HG03442 (cell line): ENCODE data around the gene KDM2A.
"Not testable (repeated sequence)": the region's sequence is repeated elsewhere in the genome, so short reads cannot be mapped to it uniquely, and the experiment has no call there.

Experiments used
- ATAC-seq: cut with Tn5 transposase; IDR thresholded peaks from one replicate; pipeline ENCODE4 v1.9.1; 2021; ENCODE audit warnings: mild to moderate bottlenecking, moderate library complexity; ENCODE audit not compliant: unreplicated experiment

KDM2A gene

DNA sequence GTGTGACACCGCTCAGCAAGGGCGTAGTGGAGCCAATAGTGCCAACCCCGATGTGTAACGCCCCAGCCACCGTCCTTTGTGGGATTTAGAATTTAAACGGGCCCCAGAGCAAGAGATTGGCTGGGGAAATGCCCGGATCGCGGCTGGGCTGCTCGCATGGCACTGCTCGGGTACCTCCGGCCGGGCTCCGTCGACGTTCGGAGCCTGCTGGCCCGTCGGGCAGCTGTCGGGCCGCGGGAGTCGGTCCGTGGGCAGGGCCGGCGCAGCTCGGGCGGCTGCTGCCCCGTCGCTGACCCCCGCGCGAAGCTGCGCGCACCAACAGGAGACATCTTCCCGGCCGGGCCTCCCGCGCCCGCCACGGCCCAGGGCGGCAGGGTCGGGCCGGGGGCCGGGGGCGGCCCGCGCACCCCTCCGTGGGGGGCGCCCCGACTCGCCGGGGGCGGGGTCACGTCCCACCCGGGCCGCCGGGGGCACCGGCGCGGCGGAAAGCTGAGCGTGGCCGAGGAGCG is 1.3 kb upstream of the KDM2A start:
- peak; percentile 14 for ATAC-seq

DNA sequence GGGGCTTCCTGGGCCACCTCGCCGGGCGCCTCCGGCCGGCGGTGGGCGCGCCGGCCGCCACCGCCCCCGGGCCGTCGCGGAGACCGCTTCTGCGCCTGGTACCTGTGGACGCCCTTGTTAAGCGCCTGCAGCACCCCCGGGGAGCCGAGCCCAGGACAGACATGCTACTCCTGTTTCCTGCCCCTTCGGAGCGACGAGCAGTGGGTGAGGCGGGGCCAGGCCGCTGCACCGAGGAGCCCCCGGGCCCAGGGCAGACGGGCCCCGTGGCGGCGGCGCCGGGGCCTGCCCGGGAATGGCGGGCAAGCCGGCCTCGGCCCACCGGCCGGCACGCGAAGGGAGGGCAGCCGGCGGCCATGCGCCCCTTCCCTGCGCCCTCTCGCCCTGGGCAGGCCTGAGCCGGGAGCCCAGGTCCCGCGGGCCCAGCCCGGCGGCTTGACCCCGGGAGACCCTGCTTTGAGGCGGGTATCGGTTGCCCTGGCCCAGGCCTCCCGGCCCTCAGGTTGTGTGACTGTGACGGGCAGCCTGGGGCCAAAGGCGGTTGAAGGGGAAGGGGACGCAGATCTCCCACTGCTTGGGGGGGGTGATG is 789 bp upstream of the KDM2A start:
- ATAC-seq, result peak; percentile 5

DNA sequence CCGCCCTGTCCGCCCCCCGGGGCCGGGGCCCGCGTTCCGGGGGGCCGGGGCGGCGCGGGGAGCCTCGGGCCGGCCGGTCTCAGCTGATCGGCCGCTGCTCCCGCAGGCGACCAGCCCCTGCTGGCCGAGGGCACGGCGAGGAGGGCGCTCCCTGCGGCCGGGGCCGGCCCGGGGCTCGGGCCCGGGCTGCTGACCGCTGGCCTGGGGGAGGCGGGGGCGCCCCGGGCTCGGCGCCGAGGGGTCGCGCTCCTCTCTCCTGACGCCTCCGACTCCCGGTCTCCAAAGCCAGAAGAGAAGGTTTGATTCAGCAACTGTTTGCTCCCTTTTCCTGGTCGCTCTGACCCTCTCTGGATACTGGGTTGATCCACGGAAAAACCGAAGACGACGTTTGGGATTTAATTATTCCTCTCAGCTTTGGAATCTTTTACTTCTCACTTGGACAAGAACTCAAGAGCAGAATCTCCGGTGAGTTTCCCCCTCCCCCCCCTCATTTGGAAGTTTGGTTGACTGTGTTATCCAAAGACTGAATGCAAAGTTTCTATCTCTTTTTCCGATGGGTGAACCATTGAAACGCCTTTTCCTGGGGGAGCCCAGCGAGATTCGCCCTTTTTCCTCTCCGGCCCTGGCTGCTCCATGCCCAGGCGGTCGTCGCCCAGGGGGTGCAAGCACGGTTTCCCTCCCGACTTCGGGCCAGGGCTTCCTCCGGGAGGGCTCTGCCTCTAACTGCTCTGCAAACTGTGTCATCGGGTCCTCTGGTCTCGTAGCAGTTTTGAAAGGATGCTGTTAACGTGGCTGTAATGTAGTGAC is 725 bp downstream of the KDM2A start:
- ATAC-seq, result peak; percentile 19

DNA sequence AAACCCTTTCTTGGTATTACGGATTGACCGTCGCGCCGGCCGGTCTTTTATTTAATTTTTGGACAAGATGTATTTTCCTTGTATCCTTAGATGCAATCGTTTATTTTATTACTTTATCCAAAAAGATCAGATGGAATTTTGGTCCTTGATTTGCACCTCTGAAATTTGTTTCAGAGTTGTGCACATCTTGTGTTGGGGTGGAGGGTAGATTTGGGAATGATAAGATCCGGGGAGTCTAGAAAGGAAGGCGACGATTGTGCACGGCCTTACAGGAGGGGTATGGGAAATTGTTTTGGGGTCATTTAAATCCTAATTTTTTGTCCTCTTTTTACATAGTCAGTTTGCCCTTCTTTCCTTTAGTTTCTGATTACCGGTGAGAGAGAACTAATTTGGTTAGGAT is 1.4 kb downstream of the KDM2A start:
- ATAC-seq, result no peak

GRCh38 chr11:67120881-67121710 is 2.0 kb downstream of the KDM2A start:
- ATAC-seq, result no peak

- not testable (repeated sequence) for ATAC-seq
Measured at GRCh38 chr11:67123801-67124200, 4.7 kb downstream of the KDM2A start.

DNA sequence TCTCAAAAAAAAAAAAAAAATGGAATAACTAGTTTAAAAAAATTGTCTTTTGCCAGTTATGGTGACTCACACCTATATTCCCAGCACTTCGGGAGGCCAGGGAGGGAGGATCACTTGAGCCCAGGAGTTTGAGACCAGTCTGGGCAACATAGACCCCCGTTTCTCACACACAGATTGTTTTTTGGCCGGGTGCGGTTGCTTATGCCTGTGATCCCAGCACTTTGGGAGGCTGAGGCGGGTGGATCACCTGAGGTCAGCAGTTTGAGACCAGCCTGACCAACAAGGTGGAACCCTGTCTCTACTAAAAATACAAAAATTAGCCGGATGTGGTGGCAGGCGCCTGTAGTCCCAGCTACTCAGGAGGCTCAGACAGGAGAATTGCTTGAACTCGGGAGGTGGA is 7.2 kb downstream of the KDM2A start:
- not testable (repeated sequence) for ATAC-seq

- no peak for ATAC-seq
Measured at GRCh38 chr11:67126986-67127385, 7.9 kb downstream of the KDM2A start.

DNA sequence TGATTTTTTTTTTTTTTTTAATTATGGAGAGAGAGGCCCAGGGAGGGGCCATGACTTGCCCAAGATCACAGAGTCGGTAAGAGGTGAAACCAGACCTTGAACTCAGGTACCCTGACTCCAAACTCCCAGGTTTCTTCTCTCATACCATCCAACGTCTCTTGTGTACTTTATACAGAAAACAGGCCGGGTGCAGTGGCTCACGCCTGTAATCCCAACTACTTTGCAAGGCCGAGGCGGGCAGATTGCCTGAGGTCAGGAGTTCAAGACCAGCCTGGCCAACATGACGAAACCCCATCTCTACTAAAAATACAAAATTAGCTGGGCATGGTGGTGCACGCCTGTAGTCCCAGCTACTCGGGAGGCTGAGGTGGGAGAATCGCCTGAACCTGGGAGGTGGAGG is 11.8 kb downstream of the KDM2A start:
- not testable (repeated sequence) for ATAC-seq

- ATAC-seq, result no peak
Measured at GRCh38 chr11:67136156-67136555, 17.1 kb downstream of the KDM2A start.

- no peak for ATAC-seq
Measured at GRCh38 chr11:67138922-67139321, 19.9 kb downstream of the KDM2A start.

- ATAC-seq, result no peak
Measured at GRCh38 chr11:67146516-67147226, 27.6 kb downstream of the KDM2A start.

DNA sequence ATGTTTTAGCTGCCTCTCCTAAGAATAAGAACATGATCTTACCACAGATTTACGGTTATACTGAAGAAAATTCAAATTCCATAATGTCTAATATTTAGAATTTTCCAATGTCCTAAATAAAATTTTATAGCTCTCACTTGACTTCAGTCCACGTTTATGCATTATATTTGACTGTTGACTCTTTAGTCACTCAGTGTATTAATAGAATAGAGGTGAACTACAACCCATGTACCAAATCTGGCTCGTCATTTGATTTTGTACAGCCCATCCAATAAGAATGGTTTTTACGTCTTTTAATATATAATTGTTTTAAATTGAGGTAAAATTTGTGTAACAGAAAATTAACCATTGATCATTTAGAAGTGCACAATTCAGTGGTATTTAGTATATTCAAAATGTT is 34.9 kb downstream of the KDM2A start:
- ATAC-seq, result no peak

GRCh38 chr11:67154726-67155125 is 35.7 kb downstream of the KDM2A start:
- no peak for ATAC-seq

GRCh38 chr11:67157691-67158090 is 38.6 kb downstream of the KDM2A start:
- no peak for ATAC-seq

- no peak for ATAC-seq
Measured at GRCh38 chr11:67158221-67158620, 39.2 kb downstream of the KDM2A start.

DNA sequence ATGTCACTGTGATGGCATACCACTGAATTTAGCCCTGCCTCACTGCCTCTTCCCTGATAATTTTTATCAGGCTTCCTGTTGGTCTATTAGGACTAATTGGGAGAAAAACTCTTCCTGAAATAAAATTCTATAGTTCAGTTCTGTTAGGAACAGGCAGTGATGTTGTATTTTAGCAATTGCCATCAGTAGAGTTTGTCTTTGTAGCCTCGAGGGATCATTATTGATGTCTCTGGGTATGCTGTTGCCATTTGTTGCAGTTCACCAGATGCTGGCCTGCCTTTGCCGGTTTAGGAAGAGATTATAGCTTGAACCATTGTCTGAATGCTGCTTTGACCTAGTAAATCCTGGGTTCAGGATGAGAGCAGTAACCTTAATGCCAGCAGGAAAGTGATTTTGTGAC is 41.0 kb downstream of the KDM2A start:
- ATAC-seq, result no peak

GRCh38 chr11:67160872-67161783 is 42.1 kb downstream of the KDM2A start:
- ATAC-seq, result no peak

DNA sequence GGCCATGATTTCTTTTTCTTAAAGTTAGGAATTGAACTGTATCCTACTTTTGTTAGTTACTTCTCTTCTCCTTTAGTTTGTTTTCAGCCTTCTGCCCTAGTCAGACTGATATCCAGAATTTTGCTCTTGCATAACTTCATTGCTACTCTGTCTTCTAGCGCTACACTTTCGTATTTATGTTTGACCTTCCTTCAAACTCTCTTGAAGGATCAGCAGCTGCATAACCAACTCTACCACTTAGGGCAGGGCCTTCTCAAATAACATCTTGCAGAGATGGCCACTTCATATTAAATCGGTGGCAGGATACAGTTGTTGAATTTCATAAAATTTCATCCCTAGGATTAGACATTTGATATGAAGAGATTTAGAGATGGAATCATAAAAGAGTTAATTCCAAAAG is 43.9 kb downstream of the KDM2A start:
- no peak for ATAC-seq

DNA sequence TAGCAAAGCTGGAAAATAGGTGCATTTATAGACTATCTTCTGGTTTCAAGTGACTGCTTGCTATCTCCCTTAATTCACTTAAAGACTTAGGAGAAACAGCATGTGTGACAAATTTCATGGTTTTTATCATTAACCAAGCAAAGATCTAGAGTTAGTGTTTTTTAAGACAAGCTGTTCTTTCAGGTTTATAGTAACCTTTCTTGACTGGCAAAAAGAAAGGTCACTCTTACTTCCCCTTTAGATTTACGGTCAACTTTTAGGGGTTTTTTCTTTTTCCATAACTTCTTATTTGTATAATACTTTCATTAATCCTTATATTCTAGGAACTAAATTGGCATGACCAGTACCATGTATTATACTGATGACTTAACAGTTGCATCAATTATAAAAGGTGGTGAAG is 46.6 kb downstream of the KDM2A start:
- ATAC-seq, result no peak
